Right ventricle myocardium inferior (tissue), 1 donor: ENCODE data around the gene CHN1. TPM values are rescaled to one million over a fixed set of nuclear protein-coding genes. Genes with fewer than 3 reads are reported as not detected.

Experiments used
- ATAC-seq: fragments of 200-7000 bp; cut with Tn5 transposase; one replicate; pipeline ENCODE4 v1.9.1; 2020; ENCODE audit warnings: mild to moderate bottlenecking, moderate library complexity
- DNase-seq: peaks from one replicate; pipeline ENCODE4 v3.0.0; 2021; ENCODE audit errors: missing footprints
- intact Hi-C: fragments of 100-400 bp; cut with DNase I; formaldehyde crosslinking; loops from one replicate; pipeline ENCODE4 v1.11.0; 2022
- total RNA-seq: library from RNA; stranded (reverse); fragmentation: NEBNext Ultra II Directional; extraction: Animal tissue kit (Norgen Biotek cat#: 25700); gene quantifications from one replicate; pipeline ENCODE4 v1.2.1, GENCODE V29; 2021
- donor health status: DM: no; HTN: yes; CAD: no; lungs with severe emphysema.

Gene CHN1
- total RNA-seq, 1 donor from 2014 or later, result 11.7 TPM

DNA sequence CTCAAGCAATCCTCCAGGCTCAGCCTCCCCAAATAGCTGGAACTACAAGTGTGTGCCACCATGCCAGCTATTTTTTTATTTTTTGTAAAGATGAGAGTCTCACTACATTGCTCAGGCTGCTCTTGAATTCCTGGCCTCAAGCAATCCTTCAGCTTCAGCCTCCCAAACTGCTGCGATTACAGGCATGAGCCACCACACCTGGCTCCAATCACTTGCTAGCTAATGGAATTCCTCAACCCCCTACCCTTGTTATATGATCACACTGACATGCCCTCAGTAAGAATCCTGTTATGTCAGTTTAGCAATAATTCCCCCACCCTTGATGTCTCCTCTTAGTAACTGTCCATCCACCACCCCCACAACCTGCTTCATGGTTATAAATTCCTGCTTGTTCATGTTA lies 12.3 kb downstream of the CHN1 start:
- ATAC-seq, result no peak
- intact Hi-C loops, result no loop called here

DNA sequence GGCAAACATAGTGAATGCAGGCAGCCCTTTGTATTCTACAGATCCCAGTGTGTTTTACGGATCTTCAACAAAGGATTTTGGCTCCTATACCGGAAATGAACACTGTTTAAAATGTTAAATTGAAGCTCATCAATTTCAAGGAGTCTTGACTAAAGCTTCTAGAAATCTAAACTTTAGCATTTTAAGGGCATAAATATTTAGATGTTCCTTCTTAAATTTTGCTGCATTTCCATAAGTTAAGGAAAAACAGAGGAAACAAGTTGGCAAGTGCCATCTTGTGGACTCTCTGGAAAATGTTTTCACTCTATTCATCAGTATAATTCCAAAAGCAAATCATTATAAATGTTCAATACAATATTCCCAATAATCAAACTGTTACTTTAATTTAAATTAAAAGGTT lies 19.6 kb downstream of the CHN1 start:
- intact Hi-C loops, result no loop called here
- ATAC-seq (no peak), DNase-seq (no peak)

More for the DNA sequence above, 12.3 kb downstream of the CHN1 start:
- no peak for DNase-seq

DNA sequence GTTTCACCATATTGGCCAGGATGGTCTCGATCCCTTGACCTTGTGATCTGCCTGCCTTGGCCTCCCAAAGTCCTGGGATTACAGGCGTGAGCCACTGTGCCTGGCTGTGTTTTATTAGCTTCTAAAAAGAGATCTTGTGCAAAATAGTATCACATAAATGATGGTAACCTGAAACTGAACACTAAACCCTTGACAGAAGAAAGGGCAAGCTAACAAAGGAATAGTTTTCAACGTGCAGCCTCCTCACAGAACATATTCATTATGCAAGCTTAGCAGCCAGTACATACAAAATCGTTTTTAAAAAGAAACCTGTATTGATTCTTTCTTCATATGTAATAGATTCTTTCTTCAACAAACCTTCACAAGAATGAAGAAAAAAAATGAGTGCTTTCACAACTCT lies 20.6 kb downstream of the CHN1 start:
- intact Hi-C loops, result no loop called here
- ATAC-seq (no peak), DNase-seq (no peak)

DNA sequence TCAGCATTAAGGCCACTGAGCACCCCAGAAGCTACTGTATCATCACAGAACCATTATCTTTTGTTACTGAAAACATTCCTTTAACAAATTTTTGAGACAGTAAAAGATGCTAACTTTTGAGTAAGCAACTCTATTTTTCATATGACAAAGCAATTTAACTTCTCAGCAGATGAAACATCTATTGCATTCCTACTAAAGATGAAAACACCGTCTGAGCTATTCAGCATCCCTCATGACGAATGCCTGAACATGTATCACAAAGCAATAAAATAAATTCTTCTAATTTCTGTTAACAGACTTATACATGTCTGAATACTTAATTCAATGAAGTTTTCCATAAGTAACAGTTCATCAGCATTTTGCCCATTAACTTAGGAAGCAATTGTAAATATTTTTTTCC lies 23.9 kb downstream of the CHN1 start:
- intact Hi-C loops, result no loop called here
- DNase-seq (no peak), ATAC-seq (no peak)

DNA sequence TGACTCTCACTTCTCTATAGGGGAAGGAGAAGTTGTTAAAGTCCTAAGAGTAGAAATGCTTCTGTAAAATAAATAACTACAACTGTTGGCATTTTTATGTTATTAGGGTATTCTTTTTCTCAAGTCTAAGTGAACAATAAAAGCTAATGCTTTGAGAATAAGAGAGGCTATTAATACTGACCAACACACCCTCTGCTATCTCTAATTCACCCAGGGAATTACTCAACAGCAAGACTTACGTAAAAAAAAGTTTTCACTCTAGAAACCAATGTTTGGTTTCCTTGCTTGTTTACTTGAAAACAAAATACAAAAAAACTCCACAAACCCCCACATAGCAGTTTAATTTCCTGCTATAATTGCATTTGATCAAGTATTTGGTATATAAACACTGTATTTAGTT lies 25.2 kb downstream of the CHN1 start:
- DNase-seq (no peak), ATAC-seq (no peak)
- intact Hi-C loops, result no loop called here

DNA sequence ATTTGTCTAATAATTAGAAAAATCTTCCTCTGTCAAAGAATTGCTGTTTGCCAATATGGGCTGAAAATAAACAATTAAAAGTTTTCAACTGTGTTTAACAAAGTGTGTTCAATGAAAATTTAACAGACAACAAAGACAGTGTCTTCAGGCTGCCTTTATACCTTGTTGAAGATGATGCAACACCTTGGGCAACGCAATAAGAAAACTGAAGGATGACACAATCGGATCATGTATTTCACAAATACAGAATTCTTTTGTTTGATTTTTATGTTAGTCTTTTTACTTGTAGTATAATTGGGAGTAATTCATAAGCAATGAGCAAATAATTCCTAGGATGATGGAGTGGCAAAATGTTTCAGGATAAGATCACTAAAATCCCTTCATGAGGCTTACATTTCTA lies 27.8 kb downstream of the CHN1 start:
- DNase-seq (no peak), ATAC-seq (no peak)
- intact Hi-C loops, result no loop called here

DNA sequence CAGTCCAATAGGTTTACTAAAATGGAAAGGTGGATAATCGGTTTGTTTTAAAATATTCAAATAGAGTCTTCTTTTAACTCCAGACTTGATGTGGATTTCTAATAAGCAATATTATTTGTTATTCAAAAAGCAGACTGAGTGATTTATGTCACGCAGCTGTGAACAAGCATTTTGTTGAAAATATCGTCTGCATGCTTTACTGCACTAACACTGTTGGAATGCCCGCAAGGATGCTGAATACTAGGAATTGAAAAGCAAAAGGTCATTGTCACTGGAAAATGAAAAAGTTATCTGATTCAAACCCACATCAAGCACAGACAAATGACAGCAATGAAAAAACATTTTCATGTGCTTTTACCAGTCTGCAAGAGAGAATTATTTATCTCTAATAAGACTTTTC lies 31.1 kb downstream of the CHN1 start:
- ATAC-seq (no peak), DNase-seq (no peak)
- intact Hi-C loops, result no loop called here

DNA sequence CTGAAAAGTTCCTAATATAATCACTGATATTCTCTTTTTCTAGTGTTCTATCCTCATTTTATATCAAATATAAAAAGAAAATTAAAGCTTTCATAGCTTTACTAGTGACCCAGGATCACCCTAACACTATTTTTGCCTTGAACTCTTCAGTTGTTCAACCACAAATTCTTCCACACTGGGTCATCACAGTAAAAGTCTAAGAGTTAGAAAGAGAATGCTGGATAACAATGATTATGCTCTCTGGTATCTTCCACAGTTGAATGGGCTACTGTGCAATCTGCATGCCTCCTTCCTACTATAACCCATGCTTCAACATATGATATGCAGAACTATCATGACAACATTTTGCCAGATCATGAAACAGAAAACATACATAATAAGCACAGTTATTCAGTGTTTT lies 32.3 kb downstream of the CHN1 start:
- ATAC-seq, result no peak
- intact Hi-C loops, result no loop called here
- no peak for DNase-seq

DNA sequence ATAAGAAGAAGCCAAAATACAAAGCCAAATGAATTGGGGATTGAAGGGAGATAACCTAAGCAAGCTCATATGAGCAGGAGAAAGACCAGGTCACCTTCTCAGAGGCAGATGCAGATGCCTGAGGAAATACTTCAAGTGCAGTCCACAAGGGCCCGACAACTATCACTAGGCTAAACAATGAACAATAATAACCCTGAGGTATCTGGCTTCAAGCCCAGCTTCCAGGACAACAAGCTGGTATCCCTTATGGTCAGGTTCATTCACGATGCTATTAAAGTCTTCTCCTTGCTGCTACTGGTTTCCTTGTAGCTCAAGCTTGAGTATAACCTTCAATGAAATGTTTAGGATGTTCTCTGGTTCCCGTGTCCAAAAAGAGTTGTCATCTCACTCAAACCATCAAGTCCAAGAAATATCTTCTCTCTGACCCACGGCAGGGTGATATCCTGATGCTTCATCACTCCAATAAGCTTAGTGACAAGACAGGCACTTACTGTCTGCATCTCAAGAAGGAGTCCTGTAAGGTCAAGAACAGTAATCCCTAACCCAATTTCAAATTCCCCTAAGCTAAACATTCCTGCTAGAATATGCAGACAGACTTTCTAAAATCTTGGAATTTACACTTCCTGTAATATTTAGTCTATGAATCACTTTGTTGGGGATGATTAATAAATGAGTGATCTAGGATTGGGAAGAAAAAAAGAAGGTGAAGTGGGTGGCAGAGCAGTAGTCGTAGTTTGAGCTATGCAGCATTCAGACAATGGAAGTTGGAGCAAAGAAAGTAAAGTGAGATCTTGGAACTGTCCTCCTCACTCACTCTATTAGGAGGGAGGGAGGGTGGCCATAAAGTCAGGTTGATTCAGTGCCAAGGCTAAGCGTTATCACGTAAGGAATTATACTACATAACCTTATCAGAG lies 33.1 kb downstream of the CHN1 start:
- ATAC-seq (peak; percentile 59), DNase-seq (no peak)
- intact Hi-C loops, result no loop called here

DNA sequence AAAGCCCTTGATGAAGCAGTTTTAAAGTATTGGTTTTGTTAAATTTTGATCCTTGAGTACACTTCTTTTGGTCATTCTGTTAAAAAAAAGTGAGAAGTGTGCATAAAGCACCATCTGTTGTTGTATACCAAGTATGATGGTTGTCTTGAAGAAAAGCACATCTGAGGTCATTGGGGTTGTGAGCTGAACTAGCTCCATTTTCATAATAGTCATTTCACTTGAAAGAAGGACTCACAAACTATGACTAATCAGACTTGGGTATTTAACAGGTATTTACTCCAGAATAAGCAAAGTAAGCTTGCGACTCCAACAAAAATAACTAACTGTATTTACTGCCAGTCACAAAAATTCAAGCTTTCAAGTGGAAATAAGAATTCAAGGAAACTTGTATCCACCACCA lies 35.1 kb downstream of the CHN1 start:
- DNase-seq, result no peak
- no peak for ATAC-seq
- intact Hi-C loops, result no loop called here

DNA sequence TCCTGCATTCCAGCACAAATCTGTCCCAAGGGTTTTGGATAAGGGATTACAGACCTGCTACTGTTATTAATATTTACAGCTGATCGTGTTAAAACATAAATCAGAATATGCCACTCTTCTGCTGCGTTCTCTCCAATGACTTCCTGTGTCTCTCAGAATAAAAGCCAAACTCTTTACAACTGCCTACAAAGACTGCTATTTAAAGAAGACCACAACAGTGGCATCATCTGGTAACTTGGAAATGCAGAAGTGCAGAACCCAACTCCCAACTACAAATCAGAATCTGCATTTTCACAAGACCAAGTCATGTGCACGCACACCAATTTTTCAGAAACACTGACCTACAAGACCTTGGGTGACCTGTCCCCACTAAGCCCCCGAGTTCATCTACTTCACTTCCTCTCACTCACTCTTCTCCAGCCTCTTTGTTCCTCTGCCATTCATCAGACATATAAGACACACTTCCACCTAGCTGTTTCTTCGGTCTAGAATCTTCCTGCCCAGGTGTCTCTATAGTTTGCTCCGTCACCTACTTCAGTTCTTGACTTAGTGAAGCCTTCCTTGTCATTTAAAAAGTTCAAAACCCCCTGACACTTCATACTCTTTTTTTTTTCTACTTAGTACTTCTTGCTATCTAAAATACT lies 36.0 kb downstream of the CHN1 start:
- intact Hi-C loops, result no loop called here
- ATAC-seq (no peak), DNase-seq (no peak)

DNA sequence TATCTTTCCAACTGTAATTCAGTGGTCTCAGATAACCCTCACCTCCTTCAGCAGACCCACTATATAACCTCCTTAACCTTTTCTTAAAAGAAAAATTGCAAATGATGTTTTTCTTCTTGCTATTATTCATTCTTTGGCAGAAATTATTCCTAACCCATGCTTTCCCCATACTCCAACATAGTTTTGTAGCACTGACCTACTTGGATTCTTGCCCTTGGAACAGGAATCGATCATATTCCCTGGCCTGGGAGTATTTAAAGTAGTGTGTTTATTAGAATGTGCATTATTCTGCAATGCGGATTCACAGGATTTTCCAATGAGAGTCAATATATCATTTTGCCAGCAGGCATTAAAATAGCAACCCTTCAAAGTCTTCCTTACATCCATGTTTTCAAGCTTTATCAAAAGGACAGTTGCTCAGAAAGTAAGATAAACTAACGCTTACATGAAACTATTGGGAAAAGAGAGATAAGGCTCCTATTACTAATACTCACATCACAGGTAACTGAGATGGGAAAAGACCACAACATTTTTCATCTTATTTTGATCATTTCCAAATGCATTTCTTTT lies 37.4 kb downstream of the CHN1 start:
- DNase-seq (no peak), ATAC-seq (no peak)
- intact Hi-C loops, result no loop called here

DNA sequence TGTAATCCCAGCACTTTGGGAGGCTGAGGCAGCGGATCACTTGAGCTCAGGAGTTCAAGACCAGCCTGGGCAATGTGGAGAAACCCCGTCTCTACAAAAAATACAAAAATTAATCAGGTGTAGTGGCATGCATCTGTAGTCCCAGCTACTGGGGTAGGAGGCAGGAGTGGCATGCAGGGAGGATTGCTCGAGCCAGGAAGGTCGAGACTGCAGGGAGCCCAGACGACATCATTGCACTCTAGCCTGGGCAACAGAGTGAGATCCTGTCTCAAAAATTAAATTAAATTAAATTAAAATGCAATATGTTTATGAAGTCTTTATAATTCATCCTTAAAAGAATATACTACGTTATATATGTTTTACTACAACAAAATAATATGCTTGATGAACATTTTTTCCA lies 38.1 kb downstream of the CHN1 start:
- ATAC-seq, result no peak
- intact Hi-C loops, result no loop called here
- DNase-seq, result no peak

DNA sequence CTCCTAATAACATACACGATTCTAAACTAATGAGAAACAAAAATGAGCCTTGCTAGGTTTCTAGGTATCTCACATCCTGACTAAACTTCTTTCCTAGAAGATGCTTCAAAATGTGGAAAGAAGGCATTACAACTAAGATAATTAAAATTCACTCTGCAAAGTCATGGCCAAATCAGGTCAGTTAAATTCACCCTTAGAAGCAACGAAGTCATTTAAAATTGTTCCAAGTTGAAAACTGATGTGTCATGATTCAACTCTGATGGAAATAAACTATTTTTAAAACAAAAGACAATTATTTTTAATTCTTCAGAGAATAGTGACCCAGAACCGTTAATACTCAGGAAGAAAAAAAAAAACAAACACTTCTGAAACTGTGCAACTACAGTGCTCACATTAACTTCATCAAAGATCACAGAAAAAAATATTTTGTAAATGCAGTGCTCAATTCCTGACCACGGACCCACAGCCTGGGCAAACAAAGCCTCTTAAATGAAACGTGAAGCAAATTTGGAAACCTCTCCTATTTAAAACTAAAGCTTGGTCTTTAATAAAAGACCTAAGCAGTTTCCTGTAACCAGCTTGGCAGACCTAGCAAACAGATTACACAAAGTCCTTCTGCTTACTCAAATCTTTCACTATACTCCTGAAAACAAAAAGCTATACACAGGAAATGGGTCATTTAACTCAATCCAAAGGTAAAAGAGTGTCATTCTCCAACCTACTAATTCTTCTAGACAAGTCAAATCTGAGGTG lies 39.0 kb downstream of the CHN1 start:
- ATAC-seq (no peak), DNase-seq (no peak)
- intact Hi-C loops, result no loop called here

DNA sequence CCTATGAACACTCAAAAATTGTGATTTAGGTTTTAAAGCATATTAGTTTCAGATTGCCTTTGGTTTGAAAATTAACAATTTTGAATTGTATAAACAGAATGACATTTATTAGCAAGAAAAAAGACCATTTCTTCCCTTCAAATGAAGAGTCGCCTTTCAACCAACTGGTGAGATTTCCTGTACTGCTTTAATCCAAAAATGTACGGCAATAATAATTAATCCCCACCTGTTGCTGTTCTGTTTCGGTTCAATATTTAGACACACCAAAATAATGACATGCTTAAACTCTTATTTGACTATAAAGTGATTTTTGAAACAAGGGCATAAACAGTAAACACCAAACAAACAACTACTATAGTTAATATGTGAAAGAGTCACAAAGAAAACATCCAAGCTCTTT lies 39.6 kb downstream of the CHN1 start:
- ATAC-seq (no peak), DNase-seq (no peak)
- intact Hi-C loops, result no loop called here

DNA sequence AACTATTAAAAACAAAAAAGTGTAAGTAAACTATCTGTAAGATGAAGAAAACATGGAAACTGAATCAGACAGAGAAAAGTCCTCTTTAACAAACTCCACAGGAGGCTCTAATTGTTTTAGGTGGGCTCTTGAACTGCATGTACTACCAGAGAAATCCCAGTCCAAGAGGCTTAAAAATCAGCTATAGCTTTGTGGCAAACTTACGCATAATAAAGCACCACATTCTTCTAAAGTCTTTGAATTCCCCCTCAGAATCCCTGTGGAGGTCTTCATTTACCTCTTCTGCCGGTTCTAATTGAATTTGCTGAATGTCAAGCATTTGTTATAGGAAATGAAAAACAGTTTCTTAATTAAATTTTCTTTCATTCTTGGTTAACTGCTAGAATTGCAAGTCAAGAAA lies 40.8 kb downstream of the CHN1 start:
- DNase-seq, result no peak
- intact Hi-C loops, result no loop called here
- no peak for ATAC-seq

DNA sequence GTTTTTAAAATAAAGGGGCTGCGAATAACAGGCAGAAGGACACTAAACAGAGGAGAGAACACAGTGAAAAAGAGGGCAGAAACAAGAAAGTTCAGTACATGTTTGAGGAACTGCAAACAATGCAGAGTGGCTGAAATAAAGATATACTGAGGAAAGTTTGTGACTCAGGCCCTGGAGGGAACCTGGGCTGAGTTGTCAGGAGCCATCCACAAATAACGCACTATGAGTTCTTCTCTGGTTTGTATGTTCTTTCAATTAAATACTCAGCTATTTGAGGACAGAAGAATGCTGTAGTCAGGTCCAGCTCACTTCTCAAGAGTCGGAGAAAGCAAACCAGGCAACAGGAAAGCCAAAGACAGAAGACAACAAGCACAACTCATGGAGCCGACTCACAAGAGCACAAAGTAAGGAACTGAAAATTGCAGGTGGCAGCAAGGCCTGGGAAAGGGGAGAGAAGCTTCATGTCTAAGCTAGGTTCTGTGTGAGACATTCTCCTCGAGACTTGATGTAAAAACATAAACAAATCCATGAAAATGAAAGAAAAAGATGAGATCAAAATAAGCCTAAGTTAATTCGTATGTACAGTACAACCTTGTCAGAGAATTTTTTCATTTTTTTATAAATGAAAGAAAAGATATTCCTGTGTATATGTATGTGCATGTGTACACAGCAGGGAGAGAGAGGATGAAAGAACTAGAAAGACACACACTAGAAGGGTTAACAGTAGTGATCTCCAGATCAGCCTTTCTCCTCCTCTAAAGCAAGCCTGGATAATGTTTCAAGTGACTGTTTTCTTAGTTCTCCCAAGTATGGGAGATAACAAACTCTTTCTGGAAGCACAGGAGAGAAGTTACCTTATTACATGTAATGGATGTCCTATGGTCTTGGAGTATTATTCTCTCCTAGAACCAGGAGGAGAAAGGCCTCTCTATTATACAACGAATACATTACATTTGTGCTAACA lies 41.5 kb downstream of the CHN1 start:
- intact Hi-C loops, result no loop called here
- ATAC-seq (no peak), DNase-seq (no peak)

DNA sequence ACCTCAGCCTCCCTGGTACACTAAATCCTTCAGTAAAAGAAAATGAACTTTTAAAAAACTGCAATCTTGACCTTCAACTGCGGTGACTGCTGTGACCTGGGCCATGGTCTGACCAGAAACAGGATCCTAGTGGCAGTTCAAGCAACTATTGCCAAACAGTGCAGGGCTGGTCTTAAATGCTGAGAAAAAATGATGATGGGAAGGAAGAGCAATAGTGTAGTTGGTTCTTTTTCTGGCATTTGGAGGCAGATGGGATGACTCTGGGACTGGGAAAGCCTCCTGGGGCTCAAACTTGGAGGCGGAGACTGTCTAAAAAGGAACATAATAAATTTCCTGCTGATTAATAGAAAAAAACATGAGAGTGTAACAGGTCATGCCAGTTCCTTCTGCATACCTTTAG lies 45.4 kb downstream of the CHN1 start:
- ATAC-seq (peak; percentile 63), DNase-seq (no peak)
- intact Hi-C loops, result no loop called here
